NCI-H2107 (cell line): ENCODE results near the gene MAGI2.

Source experiments
- DNase-seq: peaks from one replicate; lab custom pipeline; 2025; lab: John Stamatoyannopoulos, UW

MAGI2 gene

GRCh38 chr7:78783179-78783962 lies 670.1 kb downstream of the MAGI2 start:
- no peak for DNase-seq

GRCh38 chr7:78780560-78780959 lies 672.9 kb downstream of the MAGI2 start:
- no peak for DNase-seq

- DNase-seq, result no peak
Observed at GRCh38 chr7:78779788-78780187, 673.7 kb downstream of the MAGI2 start.

- no peak for DNase-seq
Observed at GRCh38 chr7:78777829-78778228, 675.6 kb downstream of the MAGI2 start.

GRCh38 chr7:78770422-78771410 lies 682.8 kb downstream of the MAGI2 start:
- no peak for DNase-seq

GRCh38 chr7:78769481-78770101 lies 683.9 kb downstream of the MAGI2 start:
- DNase-seq, result no peak

GRCh38 chr7:78768859-78769258 lies 684.6 kb downstream of the MAGI2 start:
- no peak for DNase-seq

GRCh38 chr7:78765943-78766729 lies 687.3 kb downstream of the MAGI2 start:
- DNase-seq, result no peak

GRCh38 chr7:78764571-78764970 lies 688.9 kb downstream of the MAGI2 start:
- no peak for DNase-seq

GRCh38 chr7:78762625-78763024 lies 690.8 kb downstream of the MAGI2 start:
- DNase-seq, result no peak

GRCh38 chr7:78760620-78761355 lies 692.7 kb downstream of the MAGI2 start:
- no peak for DNase-seq

GRCh38 chr7:78752554-78752953 lies 700.9 kb downstream of the MAGI2 start:
- no peak for DNase-seq

- no peak for DNase-seq
Observed at GRCh38 chr7:78751253-78751652, 702.2 kb downstream of the MAGI2 start.

GRCh38 chr7:78749052-78749746 lies 704.3 kb downstream of the MAGI2 start:
- DNase-seq, result no peak

- DNase-seq, result no peak
Observed at GRCh38 chr7:78747592-78747991, 705.9 kb downstream of the MAGI2 start.

- DNase-seq, result no peak
Observed at GRCh38 chr7:78746301-78746700, 707.2 kb downstream of the MAGI2 start.

- DNase-seq, result no peak
Observed at GRCh38 chr7:78742694-78743093, 710.8 kb downstream of the MAGI2 start.

GRCh38 chr7:78736548-78736947 lies 716.9 kb downstream of the MAGI2 start:
- no peak for DNase-seq

- DNase-seq, result no peak
Observed at GRCh38 chr7:78734626-78735025, 718.8 kb downstream of the MAGI2 start.

GRCh38 chr7:78720066-78720465 lies 733.4 kb downstream of the MAGI2 start:
- DNase-seq, result no peak
